ENCODE data around the gene PAK1. TPM values are rescaled to one million over a fixed set of nuclear protein-coding genes. Genes with fewer than 3 reads are reported as not detected.

PAK1 gene
- polyA plus RNA-seq, 1 experiment = 70.3 TPM

DNA sequence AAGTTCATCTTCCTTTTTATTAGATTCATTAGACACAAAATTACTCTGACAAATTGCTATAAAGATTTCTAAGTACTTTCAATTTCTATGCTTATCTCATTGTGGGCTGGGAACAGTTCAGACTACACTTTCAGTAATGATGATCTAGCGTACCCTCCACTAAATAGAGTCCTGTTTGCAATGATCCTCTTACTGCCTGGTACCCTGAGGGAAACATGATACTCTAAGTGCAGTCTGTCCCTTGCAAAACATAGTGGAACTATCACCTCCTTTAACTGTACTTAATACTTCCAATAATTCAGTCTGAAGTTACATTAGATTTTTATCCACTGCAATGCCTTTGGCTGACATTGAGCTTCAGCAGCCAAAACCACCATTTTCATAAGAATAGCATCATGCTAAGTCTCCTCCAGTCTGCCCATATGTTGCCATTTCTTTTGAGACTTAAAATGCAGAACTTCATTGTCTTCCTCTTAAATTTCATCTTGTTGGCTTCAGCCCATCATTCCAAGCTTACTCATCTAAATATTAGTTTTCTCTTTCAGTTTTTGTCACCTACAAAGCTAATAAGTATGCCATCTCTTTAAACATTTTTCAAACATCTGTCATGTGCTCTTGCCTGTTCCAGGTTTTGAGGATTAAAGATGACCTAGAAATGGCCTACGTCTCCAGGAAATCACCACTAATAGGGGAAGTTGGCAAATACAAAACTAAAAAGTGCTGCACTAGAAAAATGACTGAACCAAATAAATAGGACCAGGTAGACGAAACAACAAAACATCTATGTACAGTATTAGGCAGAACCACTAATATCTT is 55.5 kb downstream of the PAK1 start:
- Histone ChIP-seq H3K9me3 (ENCODE audit: control insufficient read depth, insufficient read depth, low read length) (no peaks in the 10 kb centered on the region), H3K4me3 (ENCODE audit: low read depth, low read length) (no peak overlapping the region), H3K27me3 (ENCODE audit: control insufficient read depth, insufficient read depth, low read length) (no peaks in the 10 kb centered on the region), H3K27ac (ENCODE audit: low read depth, low read length) (no peak overlapping the region)
- no peak for DNase-seq (ENCODE audit: low read depth, low spot score)
- TF ChIP-seq, protein P1, sequence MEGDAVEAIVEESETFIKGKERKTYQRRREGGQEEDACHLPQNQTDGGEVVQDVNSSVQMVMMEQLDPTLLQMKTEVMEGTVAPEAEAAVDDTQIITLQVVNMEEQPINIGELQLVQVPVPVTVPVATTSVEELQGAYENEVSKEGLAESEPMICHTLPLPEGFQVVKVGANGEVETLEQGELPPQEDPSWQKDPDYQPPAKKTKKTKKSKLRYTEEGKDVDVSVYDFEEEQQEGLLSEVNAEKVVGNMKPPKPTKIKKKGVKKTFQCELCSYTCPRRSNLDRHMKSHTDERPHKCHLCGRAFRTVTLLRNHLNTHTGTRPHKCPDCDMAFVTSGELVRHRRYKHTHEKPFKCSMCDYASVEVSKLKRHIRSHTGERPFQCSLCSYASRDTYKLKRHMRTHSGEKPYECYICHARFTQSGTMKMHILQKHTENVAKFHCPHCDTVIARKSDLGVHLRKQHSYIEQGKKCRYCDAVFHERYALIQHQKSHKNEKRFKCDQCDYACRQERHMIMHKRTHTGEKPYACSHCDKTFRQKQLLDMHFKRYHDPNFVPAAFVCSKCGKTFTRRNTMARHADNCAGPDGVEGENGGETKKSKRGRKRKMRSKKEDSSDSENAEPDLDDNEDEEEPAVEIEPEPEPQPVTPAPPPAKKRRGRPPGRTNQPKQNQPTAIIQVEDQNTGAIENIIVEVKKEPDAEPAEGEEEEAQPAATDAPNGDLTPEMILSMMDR (IDR thresholded peaks at IDR 0.05; ENCODE audit: low read depth, low read length) = no peak
- POLR2A ChIA-PET = no interaction called here
- CTCF ChIA-PET = no interaction called here

DNA sequence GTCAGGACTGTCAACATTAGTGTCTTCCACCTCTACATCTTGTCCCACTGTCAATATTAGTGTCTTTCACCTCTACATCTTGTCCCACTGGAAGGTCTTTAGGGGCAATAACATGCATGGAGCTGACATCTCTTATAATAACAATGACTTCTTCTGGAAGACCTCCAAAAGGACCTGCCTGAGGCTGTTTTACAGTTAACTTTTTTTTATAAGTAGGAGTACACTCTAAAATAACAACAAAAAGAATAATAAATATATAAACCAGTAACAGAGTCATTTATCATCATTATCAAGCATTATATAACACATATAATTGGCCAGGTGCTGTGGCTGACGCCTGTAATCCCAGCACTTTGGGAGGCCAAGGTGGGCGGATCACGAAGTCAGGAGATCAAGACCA is 57.5 kb downstream of the PAK1 start:
- TF ChIP-seq, protein P1 (IDR thresholded peaks at IDR 0.05; ENCODE audit: low read depth, low read length) = no peak
- Histone ChIP-seq H3K27ac (ENCODE audit: low read depth, low read length) (no peak overlapping the region), H3K9me3 (ENCODE audit: control insufficient read depth, insufficient read depth, low read length) (no peaks in the 10 kb centered on the region; the same call in 1 of the 2 replicates), H3K27me3 (ENCODE audit: control insufficient read depth, insufficient read depth, low read length) (no peaks in the 10 kb centered on the region), H3K4me3 (ENCODE audit: low read depth, low read length) (no peak overlapping the region)
- CTCF ChIA-PET = interaction anchor here (0.7 kb wide), 1 partner anchor 369 kb away, joined by 4 read pairs; no protein-coding TSS in a partner anchor
- DNase-seq (ENCODE audit: low read depth, low spot score) = no peak
- POLR2A ChIA-PET = no interaction called here

DNA sequence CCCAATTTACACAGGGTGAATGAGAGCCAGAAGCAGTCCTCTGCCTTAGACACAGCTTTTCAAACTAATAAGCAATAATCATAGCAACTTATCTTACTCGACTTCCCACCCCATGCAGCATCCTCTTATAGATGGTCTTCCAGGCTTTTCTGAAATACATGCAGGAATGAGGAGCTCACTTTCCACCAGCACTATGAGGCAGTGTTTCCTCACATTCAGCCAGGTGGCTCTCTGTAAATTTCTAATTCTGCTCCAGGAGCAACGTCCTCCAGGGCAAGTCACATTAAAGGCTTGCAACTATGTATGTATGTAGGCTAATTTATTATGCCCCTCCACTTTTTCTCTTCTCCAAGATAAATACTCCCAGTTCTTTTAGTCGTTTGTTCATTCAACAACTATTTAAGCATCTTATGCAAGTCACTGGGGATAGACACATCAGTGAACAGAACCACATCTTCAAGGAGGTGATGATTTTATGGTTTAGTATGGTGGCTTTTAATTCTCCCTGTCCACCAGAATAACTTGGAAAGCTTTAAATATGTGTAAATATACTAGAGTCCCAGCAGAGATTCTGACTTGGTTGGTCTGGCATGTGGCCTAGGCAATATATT is 59.9 kb downstream of the PAK1 start:
- TF ChIP-seq, protein P1 (IDR thresholded peaks at IDR 0.05; ENCODE audit: low read depth, low read length) = no peak
- ChIA-PET CTCF (no interaction called here), POLR2A (no interaction called here)
- Histone ChIP-seq H3K27me3 (ENCODE audit: control insufficient read depth, insufficient read depth, low read length) (no peaks in the 10 kb centered on the region), H3K27ac (ENCODE audit: low read depth, low read length) (no peak overlapping the region), H3K9me3 (ENCODE audit: control insufficient read depth, insufficient read depth, low read length) (no peaks in the 10 kb centered on the region; the same call in 1 of the 2 replicates), H3K4me3 (ENCODE audit: low read depth, low read length) (no peak overlapping the region)
- no peak for DNase-seq (ENCODE audit: low read depth, low spot score)

DNA sequence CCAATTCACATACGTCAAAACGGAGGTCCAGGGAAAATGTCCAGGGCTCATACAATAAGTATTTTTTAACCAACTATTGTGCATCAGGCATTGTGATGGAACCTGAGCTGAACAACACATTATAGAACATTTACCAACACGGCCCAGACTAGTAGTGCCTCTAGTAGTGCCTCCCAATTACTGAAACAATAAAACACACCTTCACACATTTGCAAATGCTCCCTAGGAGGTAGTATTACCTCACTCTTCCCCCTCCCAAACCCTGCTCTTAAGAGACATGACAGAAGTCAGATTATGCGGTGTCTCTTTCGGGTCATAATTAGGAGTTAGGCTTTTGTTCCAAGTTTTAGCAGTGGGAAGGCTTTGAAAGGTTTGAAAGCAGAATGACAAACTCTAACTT is 61.1 kb downstream of the PAK1 start:
- no peak overlapping the region for H3K27ac ChIP-seq (ENCODE audit: low read depth, low read length)
- CTCF ChIA-PET = interaction anchor here (0.6 to 1.7 kb wide), 3 partner anchors 18 to 225 kb away, joined by 3 to 6 read pairs (median 3); partner anchors contain the start of gene AQP11
- DNase-seq (ENCODE audit: low read depth, low spot score) = no peak
- H3K9me3 ChIP-seq (ENCODE audit: control insufficient read depth, insufficient read depth, low read length) = no peaks in the 10 kb centered on the region; the same call in 1 of the 2 replicates
- no peaks in the 10 kb centered on the region for H3K27me3 ChIP-seq (ENCODE audit: control insufficient read depth, insufficient read depth, low read length)
- TF ChIP-seq, protein P1 (IDR thresholded peaks at IDR 0.05; ENCODE audit: low read depth, low read length) = no peak
- H3K4me3 ChIP-seq (ENCODE audit: low read depth, low read length) = no peak overlapping the region
- POLR2A ChIA-PET = no interaction called here
